H9 (cell line): ENCODE results near the gene CLCNKB. TPM values are rescaled to one million over a fixed set of nuclear protein-coding genes. Genes with fewer than 3 reads are reported as not detected.
"Not testable (repeated sequence)": the region's sequence is repeated elsewhere in the genome, so short reads cannot be mapped to it uniquely, and the experiment has no call there.

Experiments
- DNase-seq: peaks from one replicate; pipeline ENCODE4 v3.0.0-alpha.2; 2017
- H2AFZ ChIP-seq: one replicate; pipeline ENCODE4 v1.6.1; 2013; ENCODE audit warnings: mild to moderate bottlenecking, low read length, control low read depth, moderate library complexity
- H2AK5ac ChIP-seq: 2 replicates; pipeline ENCODE4 v1.6.1; 2013; ENCODE audit warnings: low read length, control low read depth, mixed read lengths; ENCODE audit not compliant: insufficient read length
- H2BK120ac ChIP-seq: one replicate; pipeline ENCODE4 v1.6.1; 2013; ENCODE audit warnings: low read depth, mild to moderate bottlenecking, low read length, control low read depth, inconsistent platforms; ENCODE audit not compliant: poor library complexity, severe bottlenecking
- H2BK12ac ChIP-seq: 2 replicates; pipeline ENCODE4 v1.6.1; 2013; ENCODE audit warnings: low read length, control low read depth, mixed read lengths, low read depth; ENCODE audit not compliant: insufficient read length
- H2BK15ac ChIP-seq: 2 replicates; pipeline ENCODE4 v1.6.1; 2013; ENCODE audit warnings: low read depth, low read length, control low read depth
- H2BK20ac ChIP-seq: one replicate; pipeline ENCODE4 v1.6.1; 2013; ENCODE audit warnings: low read depth, mild to moderate bottlenecking, low read length, control low read depth, inconsistent platforms; ENCODE audit not compliant: poor library complexity, severe bottlenecking
- H2BK5ac ChIP-seq: 2 replicates; pipeline ENCODE4 v1.6.1; 2013; ENCODE audit warnings: low read length, control low read depth, mixed read lengths; ENCODE audit not compliant: insufficient read length
- H3K14ac ChIP-seq: 2 replicates; pipeline ENCODE4 v1.6.1; 2013; ENCODE audit warnings: low read length, control low read depth; ENCODE audit not compliant: insufficient read depth
- H3K18ac ChIP-seq: 2 replicates; pipeline ENCODE4 v1.6.1; 2013; ENCODE audit warnings: low read depth, mild to moderate bottlenecking, mixed read lengths, low read length, control low read depth; ENCODE audit not compliant: insufficient read length
- H3K23ac ChIP-seq: 2 replicates; pipeline ENCODE4 v1.6.1; 2013; ENCODE audit warnings: low read length, control low read depth, mixed read lengths, low read depth; ENCODE audit not compliant: insufficient read length
- H3K23me2 ChIP-seq: 2 replicates; pipeline ENCODE4 v1.6.1; 2013; ENCODE audit warnings: low read depth, mild to moderate bottlenecking, mixed read lengths, low read length, control low read depth; ENCODE audit not compliant: insufficient read length, poor library complexity, severe bottlenecking
- H3K27ac ChIP-seq: 2 replicates; pipeline ENCODE4 v1.5.1; 2013; ENCODE audit warnings: low read length, control low read depth, mixed read lengths, low read depth; ENCODE audit not compliant: insufficient read length
- H3K27me3 ChIP-seq: 2 replicates; pipeline ENCODE4 v1.6.1; 2013; ENCODE audit warnings: low read length, control low read depth, inconsistent platforms; ENCODE audit not compliant: insufficient read depth
- H3K4ac ChIP-seq: 2 replicates; pipeline ENCODE4 v1.6.1; 2013; ENCODE audit warnings: low read depth, mild to moderate bottlenecking, control low read depth, inconsistent platforms, low read length, moderate library complexity
- H3K4me1 ChIP-seq: 2 replicates; pipeline ENCODE4 v1.6.1; 2013; ENCODE audit warnings: low read length, control low read depth, inconsistent platforms; ENCODE audit not compliant: insufficient read depth
- H3K4me2 ChIP-seq: 2 replicates; pipeline ENCODE4 v1.6.1; 2013; ENCODE audit warnings: low read length, control low read depth, mixed read lengths; ENCODE audit not compliant: insufficient read length, insufficient read depth
- H3K56ac ChIP-seq: 2 replicates; pipeline ENCODE4 v1.6.1; 2013; ENCODE audit warnings: low read depth, mild to moderate bottlenecking, mixed read lengths, low read length, control low read depth; ENCODE audit not compliant: insufficient read length
- H3K79me1 ChIP-seq: 2 replicates; pipeline ENCODE4 v1.6.1; 2013; ENCODE audit warnings: low read depth, mild to moderate bottlenecking, moderate library complexity, low read length, control low read depth, inconsistent platforms; ENCODE audit not compliant: insufficient read depth, poor library complexity, severe bottlenecking
- H3K79me2 ChIP-seq: 2 replicates; pipeline ENCODE4 v1.6.1; 2013; ENCODE audit warnings: low read length, control low read depth, inconsistent platforms; ENCODE audit not compliant: insufficient read depth
- H3K9ac ChIP-seq: 2 replicates; pipeline ENCODE4 v1.6.1; 2013; ENCODE audit warnings: low read length, control low read depth, mixed read lengths; ENCODE audit not compliant: insufficient read length; ENCODE audit errors: extremely low read depth
- H3K9me3 ChIP-seq: one replicate; pipeline ENCODE4 v1.6.1; 2013; ENCODE audit warnings: low read depth, low read length, inconsistent platforms; ENCODE audit not compliant: control insufficient read depth
- H3T11ph ChIP-seq: one replicate; pipeline ENCODE4 v1.6.1; 2013; ENCODE audit warnings: mild to moderate bottlenecking, low read length, control low read depth, inconsistent platforms
- H4K20me1 ChIP-seq: one replicate; pipeline ENCODE4 v1.6.1; 2013; ENCODE audit not compliant: control insufficient read depth, insufficient read length, insufficient read depth
- H4K5ac ChIP-seq: 2 replicates; pipeline ENCODE4 v1.6.1; 2013; ENCODE audit warnings: low read depth, mild to moderate bottlenecking, mixed read lengths, low read length, control low read depth; ENCODE audit not compliant: insufficient read length
- H4K8ac ChIP-seq: replicated peaks from 2 replicates; pipeline ENCODE4 v1.6.1; 2013; ENCODE audit warnings: low read length, control low read depth, mixed read lengths, low read depth; ENCODE audit not compliant: insufficient read length
- H4K91ac ChIP-seq: 2 replicates; pipeline ENCODE4 v1.6.1; 2013; ENCODE audit warnings: low read depth, mild to moderate bottlenecking, moderate library complexity, mixed read lengths, low read length, control low read depth; ENCODE audit not compliant: insufficient read length
- H3K27ac Mint-ChIP-seq, 3 experiments: 2 replicates in 2 of 3; 3 replicates in 1 of 3; pipeline ENCODE4 v1.8.0; 2020 to 2021; ENCODE audit warnings: mixed read lengths in 3 of 3, mild to moderate bottlenecking in 1 of 3, moderate library complexity in 1 of 3
- H3K27me3 Mint-ChIP-seq: 2 replicates; pipeline ENCODE4 v1.8.0; 2021; ENCODE audit warnings: low read depth, mild to moderate bottlenecking, moderate library complexity, mixed read lengths
- H3K36me3 Mint-ChIP-seq, 3 experiments: 2 replicates in 2 of 3; 3 replicates in 1 of 3; pipeline ENCODE4 v1.8.0; 2020 to 2021; ENCODE audit warnings: low read depth in 3 of 3, mixed read lengths in 3 of 3; ENCODE audit not compliant: insufficient read depth in 1 of 3
- H3K4me1 Mint-ChIP-seq, 2 experiments: 2 replicates each; pipeline ENCODE4 v1.8.0; 2020; ENCODE audit warnings: mixed read lengths in 2 of 2
- H3K4me3 Mint-ChIP-seq, 2 experiments: 2 replicates in 1 of 2; 3 replicates in 1 of 2; pipeline ENCODE4 v1.8.0; 2020 to 2021; ENCODE audit warnings: mild to moderate bottlenecking in 2 of 2, mixed read lengths in 2 of 2, moderate library complexity in 1 of 2
- H3K9me3 Mint-ChIP-seq, 2 experiments: 2 replicates in 1 of 2; 3 replicates in 1 of 2; pipeline ENCODE4 v1.8.0; 2020; ENCODE audit warnings: mild to moderate bottlenecking in 2 of 2, mixed read lengths in 2 of 2, moderate library complexity in 1 of 2
- WGBS: extraction: QIAGEN DNeasy Blood & Tissue Kit; methylation state at CpG from one replicate; pipeline ENCODE4 v1.1.7; 2013; ENCODE audit warnings: missing lambda C conversion rate, low lambda C conversion rate, mixed read lengths; ENCODE audit not compliant: insufficient read length; ENCODE audit errors: extremely low coverage; 5-methylcytosine and 5-hydroxymethylcytosine counted together
- total RNA-seq: library from RNA; stranded (reverse); gene quantifications from 2 replicates; pipeline ENCODE4 v1.2.1, GENCODE V29; 2021
- TF ChIP-seq, protein P1 (sequence below): fragments of 200-600 bp; sonication (generic); conservative IDR thresholded peaks from 3 replicates; pipeline ENCODE4 v1.8.0; 2021; ENCODE audit warnings: antibody characterized with exemption, mild to moderate bottlenecking

The CLCNKB gene
- total RNA-seq, 1 experiment from 2014 or later, result 1.7 TPM

DNA sequence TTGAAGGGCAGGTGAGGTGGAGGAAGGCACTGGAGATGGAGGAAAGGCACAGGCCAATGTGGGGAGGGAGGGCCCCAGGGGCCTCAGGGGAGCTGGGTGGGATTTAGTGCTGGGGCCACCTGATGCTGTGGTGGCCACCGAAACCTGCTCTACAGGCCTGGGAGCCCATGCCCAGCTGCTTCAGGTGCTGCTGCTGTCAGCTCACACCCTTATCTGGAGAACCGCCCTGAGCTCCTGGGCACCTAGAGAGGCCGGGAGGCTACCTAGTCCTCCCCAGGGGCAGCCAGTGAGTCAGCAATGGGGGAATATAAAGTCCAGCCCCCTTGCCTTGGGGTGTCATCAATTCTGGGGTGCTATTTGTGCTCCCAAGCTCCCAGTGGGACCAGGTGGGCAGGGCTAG is 17.7 kb downstream of the CLCNKB start:
- H3K27ac Mint-ChIP-seq, result no peak overlapping the region
- WGBS, result no CpG with 5 or more reads among the region's 3 CpGs
- TF ChIP-seq, protein P1, sequence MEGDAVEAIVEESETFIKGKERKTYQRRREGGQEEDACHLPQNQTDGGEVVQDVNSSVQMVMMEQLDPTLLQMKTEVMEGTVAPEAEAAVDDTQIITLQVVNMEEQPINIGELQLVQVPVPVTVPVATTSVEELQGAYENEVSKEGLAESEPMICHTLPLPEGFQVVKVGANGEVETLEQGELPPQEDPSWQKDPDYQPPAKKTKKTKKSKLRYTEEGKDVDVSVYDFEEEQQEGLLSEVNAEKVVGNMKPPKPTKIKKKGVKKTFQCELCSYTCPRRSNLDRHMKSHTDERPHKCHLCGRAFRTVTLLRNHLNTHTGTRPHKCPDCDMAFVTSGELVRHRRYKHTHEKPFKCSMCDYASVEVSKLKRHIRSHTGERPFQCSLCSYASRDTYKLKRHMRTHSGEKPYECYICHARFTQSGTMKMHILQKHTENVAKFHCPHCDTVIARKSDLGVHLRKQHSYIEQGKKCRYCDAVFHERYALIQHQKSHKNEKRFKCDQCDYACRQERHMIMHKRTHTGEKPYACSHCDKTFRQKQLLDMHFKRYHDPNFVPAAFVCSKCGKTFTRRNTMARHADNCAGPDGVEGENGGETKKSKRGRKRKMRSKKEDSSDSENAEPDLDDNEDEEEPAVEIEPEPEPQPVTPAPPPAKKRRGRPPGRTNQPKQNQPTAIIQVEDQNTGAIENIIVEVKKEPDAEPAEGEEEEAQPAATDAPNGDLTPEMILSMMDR, result no peak
- H3K4me1 Mint-ChIP-seq, result peaks cover 27 to 29% of the 10 kb centered on the region in 2 experiments
- H3K23me2 ChIP-seq, result no peaks in the 10 kb centered on the region
- peaks cover 17% of the 10 kb centered on the region for H3K27me3 Mint-ChIP-seq
- no peak overlapping the region for H2AFZ ChIP-seq
- no peaks in the 10 kb centered on the region for H3K27me3 ChIP-seq
- H2BK15ac ChIP-seq, result no peak overlapping the region
- no peak overlapping the region for H2BK20ac ChIP-seq
- no peak overlapping the region for H3K27ac ChIP-seq
- H3K4me3 Mint-ChIP-seq, result no peak overlapping the region
- no peaks in the 10 kb centered on the region for H3K9me3 ChIP-seq
- H3K18ac ChIP-seq, result no peak overlapping the region
- H3K79me1 ChIP-seq, result no peaks in the 10 kb centered on the region
- no peak overlapping the region for H3K14ac ChIP-seq
- no peak overlapping the region for H3K23ac ChIP-seq
- H3K4ac ChIP-seq, result no peak overlapping the region
- DNase-seq, result no peak
- H4K8ac ChIP-seq, result no peak overlapping the region
- no peak overlapping the region for H4K5ac ChIP-seq
- H4K91ac ChIP-seq, result no peak overlapping the region
- H2BK5ac ChIP-seq, result no peak overlapping the region
- H3K79me2 ChIP-seq, result no peaks in the 10 kb centered on the region
- H3K4me2 ChIP-seq, result no peak overlapping the region
- no peak overlapping the region for H3K56ac ChIP-seq
- no peaks in the 10 kb centered on the region for H3K9me3 Mint-ChIP-seq
- H2BK120ac ChIP-seq, result no peak overlapping the region
- H3K4me1 ChIP-seq, result peaks cover 3% of the 10 kb centered on the region; the same call in 1 of the 2 replicates
- H3T11ph ChIP-seq, result no peak overlapping the region
- no peak overlapping the region for H2AK5ac ChIP-seq
- no peaks in the 10 kb centered on the region for H4K20me1 ChIP-seq
- H3K36me3 Mint-ChIP-seq, result no peaks in the 10 kb centered on the region
- no peak overlapping the region for H3K9ac ChIP-seq
- no peak overlapping the region for H2BK12ac ChIP-seq

DNA sequence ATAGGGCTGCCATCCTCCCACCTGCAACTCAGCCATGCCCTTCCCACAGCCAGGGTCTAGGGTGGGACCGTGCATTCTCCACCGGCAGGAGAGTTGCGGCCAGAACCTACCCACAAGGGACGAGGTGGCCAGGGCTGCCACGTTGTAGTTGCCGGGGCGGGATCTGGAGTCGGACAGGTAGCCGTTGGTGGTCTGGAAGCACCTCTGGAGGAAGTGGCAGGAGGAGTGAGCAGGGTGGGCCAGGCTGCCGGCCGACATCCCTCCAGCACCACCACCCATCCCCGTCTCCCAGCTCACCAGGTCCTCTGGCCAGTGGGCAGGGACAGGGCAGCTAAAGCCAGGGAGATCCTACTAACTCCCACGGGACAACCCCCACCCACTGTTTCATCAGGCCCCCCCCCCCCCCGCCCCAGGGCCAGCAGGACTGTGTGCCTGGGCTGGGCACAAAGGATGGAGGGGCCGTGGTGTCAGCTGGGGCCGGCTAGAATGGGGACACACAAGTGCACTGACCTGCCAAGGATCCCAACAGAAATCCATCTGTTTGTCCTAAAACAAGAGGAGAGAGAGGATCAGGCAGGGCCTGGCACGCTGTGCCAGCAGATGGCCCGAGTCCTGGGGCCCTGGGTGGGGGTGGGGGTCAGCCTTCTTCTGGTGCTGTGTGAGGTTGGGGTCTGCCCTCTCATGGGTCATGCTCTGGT is 18.6 kb downstream of the CLCNKB start:
- not testable (repeated sequence) for H2AFZ ChIP-seq, H2BK5ac ChIP-seq, H3K18ac ChIP-seq, H2AK5ac ChIP-seq, H3K14ac ChIP-seq, H3K56ac ChIP-seq, H2BK20ac ChIP-seq, H4K8ac ChIP-seq, H4K91ac ChIP-seq, H3K79me1 ChIP-seq, H3K36me3 Mint-ChIP-seq, H2BK120ac ChIP-seq, H3T11ph ChIP-seq, H3K4me2 ChIP-seq, H3K4ac ChIP-seq, H2BK15ac ChIP-seq, H4K20me1 ChIP-seq, DNase-seq, H3K79me2 ChIP-seq, H3K27ac Mint-ChIP-seq, H3K4me3 Mint-ChIP-seq, H3K27ac ChIP-seq, H3K23me2 ChIP-seq, H3K27me3 ChIP-seq, H3K9me3 Mint-ChIP-seq, H2BK12ac ChIP-seq, H4K5ac ChIP-seq, H3K9me3 ChIP-seq, H3K4me1 ChIP-seq, H3K23ac ChIP-seq, H3K9ac ChIP-seq
- no CpG with 5 or more reads among the region's 18 CpGs for WGBS
- H3K27me3 Mint-ChIP-seq, result peaks cover 17% of the 10 kb centered on the region
- peaks cover 27 to 29% of the 10 kb centered on the region in 2 experiments for H3K4me1 Mint-ChIP-seq
